OCI-LY7 (cell line): ENCODE data around the gene CLDN9.

ENCODE experiments used
- EZH2phosphoT487 ChIP-seq: fragments of 200-600 bp; sonication (generic); IDR thresholded peaks from 2 replicates; pipeline ENCODE4 v1.6.1; 2018; ENCODE audit warnings: low read depth, borderline replicate concordance, mild to moderate bottlenecking, mixed run types, antibody characterized with exemption, low read length, moderate library complexity, mixed read lengths
- TF ChIP-seq, protein P1 (sequence below): fragments of 200-600 bp; sonication (generic); conservative IDR thresholded peaks from 2 replicates; pipeline ENCODE4 v1.5.1; 2014; ENCODE audit warnings: mild to moderate bottlenecking, antibody characterized with exemption, low read length, moderate library complexity, mixed read lengths

DNA sequence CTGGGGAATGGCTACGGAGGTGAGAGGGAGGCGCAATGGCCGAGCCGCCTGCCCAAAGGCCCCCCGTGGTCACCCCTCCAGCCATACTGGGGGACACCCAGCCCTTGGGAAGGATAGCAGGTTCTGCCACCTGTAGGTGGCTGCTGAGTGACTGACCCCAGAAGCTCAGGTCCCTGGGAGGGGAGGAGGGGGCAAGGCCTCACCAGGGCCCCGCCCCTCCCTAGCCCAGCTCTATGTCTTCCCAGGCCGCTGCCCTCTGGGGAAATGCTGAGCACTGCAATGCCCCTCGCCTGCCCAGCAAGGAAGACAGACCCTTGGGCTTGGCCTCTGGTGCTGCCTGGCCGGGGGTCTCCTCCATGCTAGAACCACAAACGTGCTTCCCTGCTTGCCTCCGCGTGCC, 11.4 kb upstream of the CLDN9 start:
- TF ChIP-seq, protein P1, sequence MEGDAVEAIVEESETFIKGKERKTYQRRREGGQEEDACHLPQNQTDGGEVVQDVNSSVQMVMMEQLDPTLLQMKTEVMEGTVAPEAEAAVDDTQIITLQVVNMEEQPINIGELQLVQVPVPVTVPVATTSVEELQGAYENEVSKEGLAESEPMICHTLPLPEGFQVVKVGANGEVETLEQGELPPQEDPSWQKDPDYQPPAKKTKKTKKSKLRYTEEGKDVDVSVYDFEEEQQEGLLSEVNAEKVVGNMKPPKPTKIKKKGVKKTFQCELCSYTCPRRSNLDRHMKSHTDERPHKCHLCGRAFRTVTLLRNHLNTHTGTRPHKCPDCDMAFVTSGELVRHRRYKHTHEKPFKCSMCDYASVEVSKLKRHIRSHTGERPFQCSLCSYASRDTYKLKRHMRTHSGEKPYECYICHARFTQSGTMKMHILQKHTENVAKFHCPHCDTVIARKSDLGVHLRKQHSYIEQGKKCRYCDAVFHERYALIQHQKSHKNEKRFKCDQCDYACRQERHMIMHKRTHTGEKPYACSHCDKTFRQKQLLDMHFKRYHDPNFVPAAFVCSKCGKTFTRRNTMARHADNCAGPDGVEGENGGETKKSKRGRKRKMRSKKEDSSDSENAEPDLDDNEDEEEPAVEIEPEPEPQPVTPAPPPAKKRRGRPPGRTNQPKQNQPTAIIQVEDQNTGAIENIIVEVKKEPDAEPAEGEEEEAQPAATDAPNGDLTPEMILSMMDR = no peak
- TF ChIP-seq EZH2phosphoT487 = no peak
